ENCODE data around the gene MS4A18. TPM values are rescaled to one million over a fixed set of nuclear protein-coding genes. Genes with fewer than 3 reads are reported as not detected.

MS4A18 gene
- total and polyA plus RNA-seq, 12 donors = not detected

- Histone ChIP-seq H3K4me1 (replicated peaks in 1 of 2) (peaks cover 0 to 10% of the 10 kb centered on the region in 2 donors), H3K27ac (no peak overlapping the region), H3K4me3 (no peak overlapping the region), H3K27me3 (no peaks in the 10 kb centered on the region), H3K9me3 (replicated peaks in 1 of 3) (no peaks in the 10 kb centered on the region), H3K36me3 (replicated peaks in 1 of 2) (no peaks in the 10 kb centered on the region)
- TF ChIP-seq CTCF (IDR thresholded peaks at IDR 0.05) (no peak), POLR2A (IDR thresholded peaks at IDR 0.05) (no peak)
- intact Hi-C loops (cut with DNase I) = no loop called here
- 73 to 87% (median 84%) methylated on average over 4 of the region's 4 CpGs for WGBS, 4 donors
- DNase-seq = no peak
These were observed 9.8 kb downstream of the MS4A18 start for GRCh38 chr11:60734279-60734678.

DNA sequence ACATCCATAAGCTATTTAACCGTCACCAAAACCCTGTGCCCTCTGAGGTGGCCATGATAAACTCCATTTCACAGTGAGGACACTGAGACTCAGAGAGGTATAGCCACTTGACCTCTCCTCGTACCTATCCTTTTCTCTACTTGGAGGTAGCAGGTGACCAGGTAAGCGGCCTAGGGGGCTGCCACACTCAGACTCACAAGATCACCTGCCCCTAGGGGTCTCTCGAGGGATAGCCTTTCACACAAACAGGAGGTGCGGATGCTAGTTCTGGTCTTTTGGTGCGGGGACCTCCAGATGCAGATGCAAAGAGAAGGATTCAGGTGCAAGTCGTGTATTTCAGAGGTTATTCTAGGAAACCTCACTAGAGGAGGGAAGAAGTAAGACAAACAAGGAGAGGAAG lies 14.6 kb downstream of the MS4A18 start:
- DNase-seq = no peak
- Histone ChIP-seq H3K36me3 (replicated peaks in 1 of 2) (no peaks in the 10 kb centered on the region), H3K27ac (no peak overlapping the region), H3K27me3 (no peaks in the 10 kb centered on the region), H3K9me3 (replicated peaks in 1 of 3) (no peaks in the 10 kb centered on the region), H3K4me3 (no peak overlapping the region), H3K4me1 (replicated peaks in 1 of 2) (no peaks in the 10 kb centered on the region)
- 66 to 73% (median 69%) methylated on average over 7 of the region's 7 CpGs for WGBS, 4 donors
- intact Hi-C loops (cut with DNase I) = no loop called here
- TF ChIP-seq CTCF (IDR thresholded peaks at IDR 0.05) (no peak), POLR2A (IDR thresholded peaks at IDR 0.05) (no peak)

DNA sequence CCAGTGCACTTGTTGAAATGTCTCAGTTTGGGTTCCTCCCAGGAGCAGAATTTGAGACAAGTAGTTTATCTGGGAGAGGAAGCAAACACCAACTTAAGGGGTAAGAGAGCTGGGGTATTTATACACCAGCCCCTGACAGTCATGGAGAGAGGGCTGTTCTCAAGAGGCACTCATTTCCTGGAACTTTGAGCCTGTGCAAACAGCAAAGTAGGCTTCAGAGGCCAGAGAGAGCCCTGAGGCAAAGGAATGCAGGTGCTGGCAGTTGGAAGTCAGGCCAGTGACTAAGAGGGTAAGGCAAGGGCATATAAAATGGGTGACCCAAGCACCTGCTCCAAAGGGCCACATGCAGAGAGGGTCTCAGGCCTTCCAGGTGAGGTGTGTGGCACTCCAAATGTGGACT lies 16.1 kb downstream of the MS4A18 start:
- H3K9me3 ChIP-seq (replicated peaks in 1 of 3) = no peaks in the 10 kb centered on the region
- no peaks in the 10 kb centered on the region for H3K4me1 ChIP-seq (replicated peaks in 1 of 2)
- no peaks in the 10 kb centered on the region for H3K36me3 ChIP-seq (replicated peaks in 1 of 2)
- DNase-seq = no peak
- no peak overlapping the region for H3K4me3 ChIP-seq
- H3K27ac ChIP-seq = no peak overlapping the region
- H3K27me3 ChIP-seq = no peaks in the 10 kb centered on the region
- TF ChIP-seq CTCF (IDR thresholded peaks at IDR 0.05) (no peak), POLR2A (IDR thresholded peaks at IDR 0.05) (no peak)
- intact Hi-C loops (cut with DNase I) = no loop called here

GRCh38 chr11:60741421-60741820 lies 16.9 kb downstream of the MS4A18 start:
- DNase-seq = no peak
- Histone ChIP-seq H3K9me3 (replicated peaks in 1 of 3) (no peaks in the 10 kb centered on the region), H3K27ac (no peak overlapping the region), H3K36me3 (replicated peaks in 1 of 2) (no peaks in the 10 kb centered on the region), H3K4me3 (no peak overlapping the region), H3K27me3 (no peaks in the 10 kb centered on the region), H3K4me1 (replicated peaks in 1 of 2) (no peaks in the 10 kb centered on the region)
- intact Hi-C loops (cut with DNase I) = no loop called here
- WGBS, 4 donors = 64 to 83% (median 73%) methylated on average over 3 of the region's 3 CpGs
- TF ChIP-seq POLR2A (IDR thresholded peaks at IDR 0.05) (no peak), CTCF (IDR thresholded peaks at IDR 0.05) (no peak)

All from adrenal gland (tissue), 12 donors.